K562 (cell line): ENCODE measurements around the gene MTMR3. TPM values are rescaled to one million over a fixed set of nuclear protein-coding genes. Genes with fewer than 3 reads are reported as not detected.

Experiments
- ATAC-seq: fragments of 200-7000 bp; cut with Tn5 transposase; 3 replicates; pipeline ENCODE4 v1.9.1; 2020; ENCODE audit warnings: moderate library complexity
- BruUV-seq: library from RNA; stranded (reverse); fragments of 400-500 nt; replicated peaks from 2 replicates; lab custom pipeline; 2021; lab: Mats Ljungman, UMichigan
- CTCF ChIA-PET: fragments of 300-600 bp; formaldehyde crosslinking; extraction: SDS; loops from one replicate; lab custom pipeline; 2021; ENCODE audit warnings: low intra/inter-chr PET ratio; lab: Yijun Ruan, JAX
- POLR2A ChIA-PET: fragments of 300-600, 350-650 bp; sonication (Branson Sonifier 250); formaldehyde crosslinking; extraction: SDS; loops from one replicate; lab custom pipeline; 2021; ENCODE audit warnings: antibody characterized with exemption, inconsistent platforms; lab: Yijun Ruan, JAX
- DNase-seq, 4 experiments: peaks; one replicate each; pipeline versions ENCODE4 v3.0.0 to v3.0.0-alpha.2; 2011 to 2018; ENCODE audit warnings: low spot score in 3 of 4, mixed read lengths in 3 of 4; ENCODE audit errors: extremely low read depth in 1 of 4
- FAIRE-seq: peaks from 2 replicates; lab custom pipeline; 2011; peaks lifted over from hg19 to GRCh38; lab: Jason Lieb, UNC
- H2AFZ ChIP-seq: 2 replicates; pipeline ENCODE4 v1.6.0; 2011; ENCODE audit warnings: low read depth, low read length, control low read depth, inconsistent platforms
- H3K27ac ChIP-seq: fragments of 200-600 bp; 3 replicates; pipeline ENCODE4 v1.8.0; 2011; ENCODE audit warnings: low read depth, mild to moderate bottlenecking, control low read depth, inconsistent platforms, low read length, moderate library complexity, mixed read lengths; ENCODE audit errors: extremely low read depth
- H3K27me3 ChIP-seq, 2 experiments: fragments of 300-600 bp in 1 of 2; 2 replicates in 1 of 2; 3 replicates in 1 of 2; pipeline versions ENCODE4 v1.6.0 to v1.8.0; 2011; ENCODE audit warnings: inconsistent platforms in 2 of 2, low read length in 2 of 2, mild to moderate bottlenecking in 1 of 2, mixed read lengths in 1 of 2, moderate library complexity in 1 of 2; ENCODE audit not compliant: control insufficient read depth in 2 of 2, insufficient read depth in 2 of 2
- H3K36me3 ChIP-seq: fragments of 300-600 bp; 3 replicates; pipeline ENCODE4 v1.8.0; 2011; ENCODE audit warnings: mild to moderate bottlenecking, low read length, inconsistent platforms; ENCODE audit not compliant: control insufficient read depth, insufficient read depth
- H3K4me1 ChIP-seq, 2 experiments: fragments of 200-600 bp in 1 of 2; replicated peaks in 1 of 2; 2 replicates in 1 of 2; 3 replicates in 1 of 2; pipeline versions ENCODE4 v1.5.1 to v1.8.0; 2011; ENCODE audit warnings: inconsistent platforms in 2 of 2, low read length in 2 of 2, mild to moderate bottlenecking in 1 of 2, mixed read lengths in 1 of 2, moderate library complexity in 1 of 2; ENCODE audit not compliant: control insufficient read depth in 2 of 2, insufficient read depth in 2 of 2
- H3K4me2 ChIP-seq: 2 replicates; pipeline ENCODE4 v1.6.1; 2011; ENCODE audit warnings: low read length, control low read depth, inconsistent platforms, mixed read lengths; ENCODE audit not compliant: insufficient read depth
- H3K4me3 ChIP-seq: fragments of 200-600 bp; sonication (generic), shearing (Covaris generic); 2 replicates; pipeline ENCODE4 v1.5.1; 2016; ENCODE audit warnings: control low read depth, inconsistent platforms
- H3K79me2 ChIP-seq: fragments of 200-600 bp; 3 replicates; pipeline ENCODE4 v1.8.0; 2011; ENCODE audit warnings: low read length, inconsistent platforms; ENCODE audit not compliant: control insufficient read depth, insufficient read depth
- H3K9ac ChIP-seq, 2 experiments: 2 replicates each; pipeline versions ENCODE4 v1.6.0 to v1.6.1; 2011; ENCODE audit warnings: low read depth in 2 of 2, low read length in 2 of 2, control low read depth in 1 of 2, inconsistent platforms in 1 of 2, mild to moderate bottlenecking in 1 of 2, mixed read lengths in 1 of 2; ENCODE audit not compliant: insufficient read depth in 1 of 2
- H3K9me1 ChIP-seq: one replicate; pipeline ENCODE4 v1.6.0; 2011; ENCODE audit warnings: inconsistent platforms, mild to moderate bottlenecking, low read length, moderate library complexity; ENCODE audit not compliant: control insufficient read depth, insufficient read depth
- H3K9me3 ChIP-seq: replicated peaks from 2 replicates; pipeline ENCODE4 v1.5.1; 2011; ENCODE audit warnings: low read depth, low read length, inconsistent platforms; ENCODE audit not compliant: control insufficient read depth, insufficient read depth
- H4K20me1 ChIP-seq: replicated peaks from 2 replicates; pipeline ENCODE4 v1.6.1; 2011; ENCODE audit warnings: low read length, inconsistent platforms, mixed read lengths; ENCODE audit not compliant: control insufficient read depth, insufficient read depth
- KLF10 ChIP-seq: fragments of 250-450 bp; sonication (Bioruptor Pico); IDR thresholded peaks from 2 replicates; pipeline ENCODE4 v1.6.1; 2021; ENCODE audit warnings: matching md5 sums
- MTF1 ChIP-seq: fragments of 250-450 bp; sonication (Bioruptor Pico); IDR thresholded peaks from 2 replicates; pipeline ENCODE4 v1.9.0; 2021; ENCODE audit warnings: moderate library complexity, mild to moderate bottlenecking, inconsistent platforms, borderline replicate concordance
- NFE2 ChIP-seq: IDR thresholded peaks from 2 replicates; pipeline ENCODE4 v1.6.1; 2014; ENCODE audit warnings: antibody characterized with exemption, low read depth
- RAD51 ChIP-seq: fragments of 450-650 bp; IDR thresholded peaks from 2 replicates; pipeline ENCODE4 v1.7.1; 2016; ENCODE audit warnings: low read depth, mild to moderate bottlenecking, borderline replicate concordance
- SAFB2 ChIP-seq: fragments of 200-400 bp; formaldehyde crosslinking; IDR thresholded peaks from 2 replicates; pipeline ENCODE4 v1.6.1; 2018; ENCODE audit warnings: borderline replicate concordance, low read length, low read depth, moderate library complexity; ENCODE audit not compliant: severe bottlenecking
- SRF ChIP-seq, 2 experiments: fragments of 250-450, 450-650 bp in 1 of 2; sonication (Bioruptor Pico) in 1 of 2; sonication (generic) in 1 of 2; formaldehyde crosslinking; IDR thresholded peaks; 2 replicates each; pipeline versions ENCODE4 v1.5.0 to v1.5.1; 2020 to 2022; ENCODE audit warnings: mild to moderate bottlenecking in 1 of 2, missing genetic modification reagents in 1 of 2
- ZBTB17 ChIP-seq: fragments of 450-650 bp; formaldehyde crosslinking; IDR thresholded peaks from 2 replicates; pipeline ENCODE4 v1.4.0; 2020; ENCODE audit warnings: mild to moderate bottlenecking
- WGBS: fragments of 100-300 bp; shearing (Covaris generic); methylation state at CpG from one replicate; pipeline ENCODE4 v1.1.6; 2016; ENCODE audit warnings: low coverage, mixed read lengths; ENCODE audit not compliant: insufficient coverage; ENCODE audit errors: missing lambda C conversion rate; 5-methylcytosine and 5-hydroxymethylcytosine counted together
- in situ Hi-C: fragments of 300-500 bp; cut with MboI; formaldehyde crosslinking; loops from 4 replicates; pipeline ENCODE4 v1.15.0; 2018; ENCODE audit warnings: inconsistent platforms, mixed read lengths
- intact Hi-C: fragments of 100-400 bp; cut with micrococcal nuclease; formaldehyde crosslinking; loops from 2 replicates; pipeline ENCODE4 v1.14.2; 2022
- polyA plus RNA-seq, 8 experiments: library from polyadenylated mRNA; depleted of rRNA in 4 of 8; stranded (reverse) in 5 of 8; unstranded in 3 of 8; fragments of >200 nt; fragmentation: Nextera tagmentation in 2 of 8; fragmentation: Illumina TruSeq in 1 of 8; extraction: Ambion mirVana in 2 of 8; extraction: Trizol in 1 of 8; gene quantifications; 2 replicates each; pipeline versions ENCODE4 v1.2.1 to v1.2.3, GENCODE V29; 2011 to 2014; ENCODE audit warnings: inconsistent platforms in 1 of 8, missing spikeins in 1 of 8
- total RNA-seq, 7 experiments: library from RNA; depleted of rRNA in 6 of 7; stranded (reverse); fragments of >200 nt in 6 of 7; fragmentation: Illumina TruSeq in 2 of 7; extraction: Trizol in 2 of 7; gene quantifications; 2 replicates each; pipeline versions ENCODE4 v1.2.1 to v1.2.3, GENCODE V29; 2011 to 2021; ENCODE audit warnings: low replicate concordance in 1 of 7
- TF ChIP-seq, protein P1 (sequence below): fragments of 450-650 bp; formaldehyde crosslinking; IDR thresholded peaks from 2 replicates; pipeline ENCODE4 v1.4.0; 2022; ENCODE audit warnings: mild to moderate bottlenecking, moderate library complexity

Gene MTMR3
- total and polyA plus RNA-seq, 9 of the 15 experiments (the other 6 are each of a cell fraction or from before 2014, with no cell fraction given), result 1.6 to 13.7 (median 7.9) TPM

DNA sequence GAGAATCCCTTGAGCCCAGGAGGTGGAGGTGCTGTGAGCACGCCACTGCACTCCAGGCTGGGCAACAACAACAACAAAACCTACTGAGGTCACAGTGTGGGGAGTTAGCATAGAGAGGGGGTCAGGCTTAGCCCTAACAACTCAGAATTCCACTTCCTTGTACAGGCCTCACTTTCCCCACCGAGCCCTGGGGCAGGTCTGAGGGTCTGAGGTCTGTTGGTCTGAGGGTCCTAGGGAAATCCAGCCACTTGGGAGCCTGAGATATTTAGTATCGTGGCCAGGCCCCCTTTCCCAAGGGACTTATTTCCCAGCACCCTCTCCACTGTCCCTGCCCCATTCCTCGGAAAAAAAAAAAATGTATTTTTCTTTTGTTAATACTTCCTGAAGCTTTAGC, 162.5 kb downstream of the MTMR3 start:
- ChIA-PET CTCF (no interaction called here), POLR2A (no interaction called here)
- no peak for FAIRE-seq

More for the DNA sequence above, 162.5 kb downstream of the MTMR3 start:
- ATAC-seq (no peak), DNase-seq (no peak)
- no TSS peak for BruUV-seq
- H3K4me3 ChIP-seq, result no peak overlapping the region
- no peaks in the 10 kb centered on the region for H3K36me3 ChIP-seq
- H4K20me1 ChIP-seq, result no peaks in the 10 kb centered on the region; the same call in 1 of the 2 replicates
- no peak overlapping the region for H2AFZ ChIP-seq
- no peaks in the 10 kb centered on the region; a peak in 1 of 5 replicates for H3K4me1 ChIP-seq
- H3K9me1 ChIP-seq, result no peaks in the 10 kb centered on the region
- H3K27ac ChIP-seq, result no peak overlapping the region
- H3K9me3 ChIP-seq, result no peaks in the 10 kb centered on the region
- TF ChIP-seq ZBTB17 (no peak), RAD51 (no peak), NFE2 (no peak), KLF10 (CRISPR knock-in tag) (no peak), SRF (CRISPR knock-in tag; IDR thresholded peaks at IDR 0.05) (no peak), MTF1 (no peak), SAFB2 (no peak)
- TF ChIP-seq, protein P1, sequence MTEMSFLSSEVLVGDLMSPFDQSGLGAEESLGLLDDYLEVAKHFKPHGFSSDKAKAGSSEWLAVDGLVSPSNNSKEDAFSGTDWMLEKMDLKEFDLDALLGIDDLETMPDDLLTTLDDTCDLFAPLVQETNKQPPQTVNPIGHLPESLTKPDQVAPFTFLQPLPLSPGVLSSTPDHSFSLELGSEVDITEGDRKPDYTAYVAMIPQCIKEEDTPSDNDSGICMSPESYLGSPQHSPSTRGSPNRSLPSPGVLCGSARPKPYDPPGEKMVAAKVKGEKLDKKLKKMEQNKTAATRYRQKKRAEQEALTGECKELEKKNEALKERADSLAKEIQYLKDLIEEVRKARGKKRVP (CRISPR knock-in tag), result no peak
- no peak overlapping the region for H3K9ac ChIP-seq
- no peak overlapping the region for H3K4me2 ChIP-seq
- H3K27me3 ChIP-seq, result peaks cover 4 to 26% of the 10 kb centered on the region in 2 experiments; a peak in 4 of 5 replicates
- in situ Hi-C loops (no loop called here), intact Hi-C loops (no loop called here)
- WGBS, result 18% methylated on average over 4 of the region's 4 CpGs
- no peaks in the 10 kb centered on the region for H3K79me2 ChIP-seq
